ENCODE results near the gene ADGRE2.
"Not testable (repeated sequence)": the region's sequence is repeated elsewhere in the genome, so short reads cannot be mapped to it uniquely, and the experiment has no call there.

Gene ADGRE2

GRCh38 chr19:14778110-14778845, at the start of gene ADGRE2:
Gene ADGRE2, minus strand, starts transcription at chr19:14778560. Its CDS starts 1,804 bp downstream, at chr19:14776756.
- not testable (repeated sequence) for H3K4me1 ChIP-seq (ENCODE audit: control insufficient read depth, insufficient read depth, low read length); H3K27me3 ChIP-seq (ENCODE audit: control insufficient read depth, insufficient read depth, low read length); H3K4me3 ChIP-seq (ENCODE audit: low read depth, low read length); H3K27ac ChIP-seq (ENCODE audit: low read depth, low read length); H3K9me3 ChIP-seq (ENCODE audit: control insufficient read depth, insufficient read depth, low read depth, low read length); H3K9ac ChIP-seq (ENCODE audit: low read length); H3K36me3 ChIP-seq (ENCODE audit: control insufficient read depth, insufficient read depth, low read length)

GRCh38 chr19:14826006-14826405, 47.6 kb upstream of the ADGRE2 start:
- Histone ChIP-seq H3K9ac (ENCODE audit: low read length) (no peak overlapping the region), H3K4me1 (ENCODE audit: control insufficient read depth, insufficient read depth, low read length) (no peaks in the 10 kb centered on the region), H3K36me3 (ENCODE audit: control insufficient read depth, insufficient read depth, low read length) (no peaks in the 10 kb centered on the region), H3K27me3 (ENCODE audit: control insufficient read depth, insufficient read depth, low read length) (no peaks in the 10 kb centered on the region; the same call in 1 of the 2 replicates), H3K27ac (ENCODE audit: low read depth, low read length) (no peak overlapping the region), H3K4me3 (ENCODE audit: low read depth, low read length) (no peak overlapping the region), H3K9me3 (ENCODE audit: control insufficient read depth, insufficient read depth, low read depth, low read length) (0 out of 2 replicates have a peak, but pooled peaks cover 4% of the 10 kb centered on the region)

- Histone ChIP-seq H3K9ac (ENCODE audit: low read length) (no peak overlapping the region), H3K27ac (ENCODE audit: low read depth, low read length) (no peak overlapping the region), H3K36me3 (ENCODE audit: control insufficient read depth, insufficient read depth, low read length) (no peaks in the 10 kb centered on the region), H3K9me3 (ENCODE audit: control insufficient read depth, insufficient read depth, low read depth, low read length) (no peaks in the 10 kb centered on the region), H3K4me1 (ENCODE audit: control insufficient read depth, insufficient read depth, low read length) (no peaks in the 10 kb centered on the region), H3K27me3 (ENCODE audit: control insufficient read depth, insufficient read depth, low read length) (no peaks in the 10 kb centered on the region; the same call in 1 of the 2 replicates), H3K4me3 (ENCODE audit: low read depth, low read length) (no peak overlapping the region)
These were observed 43.6 kb upstream of the ADGRE2 start for GRCh38 chr19:14821937-14822336.

- no peaks in the 10 kb centered on the region for H3K4me1 ChIP-seq (ENCODE audit: control insufficient read depth, insufficient read depth, low read length)
- no peak overlapping the region for H3K27ac ChIP-seq (ENCODE audit: low read depth, low read length)
- no peaks in the 10 kb centered on the region for H3K27me3 ChIP-seq (ENCODE audit: control insufficient read depth, insufficient read depth, low read length)
- no peaks in the 10 kb centered on the region for H3K9me3 ChIP-seq (ENCODE audit: control insufficient read depth, insufficient read depth, low read depth, low read length)
- H3K36me3 ChIP-seq (ENCODE audit: control insufficient read depth, insufficient read depth, low read length) = no peaks in the 10 kb centered on the region
- H3K4me3 ChIP-seq (ENCODE audit: low read depth, low read length) = no peak overlapping the region
- H3K9ac ChIP-seq (ENCODE audit: low read length) = no peak overlapping the region
These were observed 40.2 kb upstream of the ADGRE2 start for GRCh38 chr19:14818588-14818987.

- H3K9ac ChIP-seq (ENCODE audit: low read length) = no peak overlapping the region
- no peaks in the 10 kb centered on the region for H3K9me3 ChIP-seq (ENCODE audit: control insufficient read depth, insufficient read depth, low read depth, low read length)
- H3K36me3 ChIP-seq (ENCODE audit: control insufficient read depth, insufficient read depth, low read length) = no peaks in the 10 kb centered on the region
- no peaks in the 10 kb centered on the region for H3K4me1 ChIP-seq (ENCODE audit: control insufficient read depth, insufficient read depth, low read length)
- H3K4me3 ChIP-seq (ENCODE audit: low read depth, low read length) = no peak overlapping the region
- no peak overlapping the region for H3K27ac ChIP-seq (ENCODE audit: low read depth, low read length)
- no peaks in the 10 kb centered on the region for H3K27me3 ChIP-seq (ENCODE audit: control insufficient read depth, insufficient read depth, low read length)
These were observed 38.7 kb upstream of the ADGRE2 start for GRCh38 chr19:14817052-14817451.

GRCh38 chr19:14814982-14815652, 36.8 kb upstream of the ADGRE2 start:
- H3K4me3 ChIP-seq (ENCODE audit: low read depth, low read length) = no peak overlapping the region
- H3K27ac ChIP-seq (ENCODE audit: low read depth, low read length) = no peak overlapping the region
- no peaks in the 10 kb centered on the region for H3K36me3 ChIP-seq (ENCODE audit: control insufficient read depth, insufficient read depth, low read length)
- no peaks in the 10 kb centered on the region for H3K9me3 ChIP-seq (ENCODE audit: control insufficient read depth, insufficient read depth, low read depth, low read length)
- no peaks in the 10 kb centered on the region for H3K27me3 ChIP-seq (ENCODE audit: control insufficient read depth, insufficient read depth, low read length)
- no peak overlapping the region for H3K9ac ChIP-seq (ENCODE audit: low read length)
- H3K4me1 ChIP-seq (ENCODE audit: control insufficient read depth, insufficient read depth, low read length) = no peaks in the 10 kb centered on the region

- no peaks in the 10 kb centered on the region for H3K36me3 ChIP-seq (ENCODE audit: control insufficient read depth, insufficient read depth, low read length)
- no peak overlapping the region for H3K9ac ChIP-seq (ENCODE audit: low read length)
- peaks cover 2% of the 10 kb centered on the region for H3K4me1 ChIP-seq (ENCODE audit: control insufficient read depth, insufficient read depth, low read length)
- no peaks in the 10 kb centered on the region for H3K9me3 ChIP-seq (ENCODE audit: control insufficient read depth, insufficient read depth, low read depth, low read length)
- H3K4me3 ChIP-seq (ENCODE audit: low read depth, low read length) = no peak overlapping the region
- no peaks in the 10 kb centered on the region for H3K27me3 ChIP-seq (ENCODE audit: control insufficient read depth, insufficient read depth, low read length)
- H3K27ac ChIP-seq (ENCODE audit: low read depth, low read length) = no peak overlapping the region
These were observed 31.1 kb upstream of the ADGRE2 start for GRCh38 chr19:14809272-14810057.

- Histone ChIP-seq H3K4me3 (ENCODE audit: low read depth, low read length) (no peak overlapping the region), H3K9me3 (ENCODE audit: control insufficient read depth, insufficient read depth, low read depth, low read length) (no peaks in the 10 kb centered on the region), H3K36me3 (ENCODE audit: control insufficient read depth, insufficient read depth, low read length) (no peaks in the 10 kb centered on the region), H3K27ac (ENCODE audit: low read depth, low read length) (no peak overlapping the region), H3K9ac (ENCODE audit: low read length) (no peak overlapping the region), H3K27me3 (ENCODE audit: control insufficient read depth, insufficient read depth, low read length) (no peaks in the 10 kb centered on the region), H3K4me1 (ENCODE audit: control insufficient read depth, insufficient read depth, low read length) (peaks cover 7% of the 10 kb centered on the region)
These were observed 26.4 kb upstream of the ADGRE2 start for GRCh38 chr19:14804765-14805164.

- Histone ChIP-seq H3K9me3 (ENCODE audit: control insufficient read depth, insufficient read depth, low read depth, low read length) (no peaks in the 10 kb centered on the region), H3K27ac (ENCODE audit: low read depth, low read length) (no peak overlapping the region), H3K4me3 (ENCODE audit: low read depth, low read length) (no peak overlapping the region), H3K4me1 (ENCODE audit: control insufficient read depth, insufficient read depth, low read length) (no peaks in the 10 kb centered on the region), H3K36me3 (ENCODE audit: control insufficient read depth, insufficient read depth, low read length) (no peaks in the 10 kb centered on the region), H3K9ac (ENCODE audit: low read length) (no peak overlapping the region), H3K27me3 (ENCODE audit: control insufficient read depth, insufficient read depth, low read length) (no peaks in the 10 kb centered on the region; the same call in 1 of the 2 replicates)
These were observed 20.4 kb upstream of the ADGRE2 start for GRCh38 chr19:14798760-14799159.

- Histone ChIP-seq H3K9me3 (ENCODE audit: control insufficient read depth, insufficient read depth, low read depth, low read length) (no peaks in the 10 kb centered on the region), H3K4me1 (ENCODE audit: control insufficient read depth, insufficient read depth, low read length) (no peaks in the 10 kb centered on the region), H3K27me3 (ENCODE audit: control insufficient read depth, insufficient read depth, low read length) (no peaks in the 10 kb centered on the region; the same call in 1 of the 2 replicates), H3K4me3 (ENCODE audit: low read depth, low read length) (no peak overlapping the region), H3K27ac (ENCODE audit: low read depth, low read length) (no peak overlapping the region), H3K36me3 (ENCODE audit: control insufficient read depth, insufficient read depth, low read length) (no peaks in the 10 kb centered on the region), H3K9ac (ENCODE audit: low read length) (no peak overlapping the region)
These were observed 17.7 kb upstream of the ADGRE2 start for GRCh38 chr19:14796021-14796420.

Measured in HUES6 (cell line).